Neural cell (in vitro differentiated cells): ENCODE measurements around the gene PLOD2. TPM values are rescaled to one million over a fixed set of nuclear protein-coding genes. Genes with fewer than 3 reads are reported as not detected.

ENCODE experiments used
- H2AFZ ChIP-seq: fragments of 200-600, 300-800 bp; sonication (generic), shearing (Covaris generic); 2 replicates; pipeline ENCODE4 v1.6.0; 2014; ENCODE audit warnings: low read depth, mild to moderate bottlenecking, antibody characterized with exemption, low read length, moderate library complexity
- H3F3A ChIP-seq: fragments of 200-600 bp; shearing (Covaris generic); 2 replicates; pipeline ENCODE4 v1.6.1; 2016; ENCODE audit warnings: mild to moderate bottlenecking, moderate library complexity, mixed read lengths, antibody characterized with exemption, low read length; ENCODE audit not compliant: insufficient read depth, poor library complexity, severe bottlenecking
- H3K27ac ChIP-seq: fragments of 200-600, 300-800 bp; sonication (generic), shearing (Covaris generic); 2 replicates; pipeline ENCODE4 v1.5.1; 2014; ENCODE audit warnings: mild to moderate bottlenecking, low read length, moderate library complexity
- H3K27me3 ChIP-seq: fragments of 300-800, 200-600 bp; sonication (generic), shearing (Covaris generic); 2 replicates; pipeline ENCODE4 v1.6.0; 2014; ENCODE audit warnings: mild to moderate bottlenecking, low read depth, low read length, moderate library complexity; ENCODE audit not compliant: insufficient read depth
- H3K36me3 ChIP-seq: fragments of 300-800, 200-600 bp; sonication (generic), shearing (Covaris generic); 2 replicates; pipeline ENCODE4 v1.5.1; 2014; ENCODE audit warnings: mild to moderate bottlenecking, antibody characterized with exemption, low read length, moderate library complexity; ENCODE audit not compliant: insufficient read depth
- H3K4me2 ChIP-seq: fragments of 300-800, 200-600 bp; sonication (generic), shearing (Covaris generic); 2 replicates; pipeline ENCODE4 v1.6.0; 2014; ENCODE audit warnings: mild to moderate bottlenecking, low read length
- H3K4me3 ChIP-seq: fragments of 300-800, 200-600 bp; sonication (generic), shearing (Covaris generic); 2 replicates; pipeline ENCODE4 v1.5.1; 2014; ENCODE audit warnings: mild to moderate bottlenecking, low read length, moderate library complexity
- H3K79me2 ChIP-seq: fragments of 200-600 bp; shearing (Covaris generic); replicated peaks from 2 replicates; pipeline ENCODE4 v1.6.0; 2014; ENCODE audit warnings: mild to moderate bottlenecking, low read length, moderate library complexity; ENCODE audit not compliant: insufficient read depth
- H3K9ac ChIP-seq: fragments of 300-800, 200-600 bp; sonication (generic), shearing (Covaris generic); 2 replicates; pipeline ENCODE4 v1.6.1; 2016; ENCODE audit warnings: mild to moderate bottlenecking, low read length, mixed read lengths
- H3K9me2 ChIP-seq: fragments of 200-600 bp; shearing (Covaris generic); 2 replicates; pipeline ENCODE4 v1.6.1; 2016; ENCODE audit warnings: mild to moderate bottlenecking, low read length, mixed read lengths; ENCODE audit not compliant: insufficient read depth
- H3K9me3 ChIP-seq: fragments of 200-600, 300-800 bp; sonication (generic), shearing (Covaris generic); 2 replicates; pipeline ENCODE4 v1.6.1; 2016; ENCODE audit warnings: mild to moderate bottlenecking, mixed run types, low read length, moderate library complexity, mixed read lengths
- H4K20me1 ChIP-seq: fragments of 200-600 bp; shearing (Covaris generic); 2 replicates; pipeline ENCODE4 v1.6.1; 2016; ENCODE audit warnings: mild to moderate bottlenecking, mixed run types; ENCODE audit not compliant: insufficient read depth
- EP300 ChIP-seq: fragments of 450-650 bp; conservative IDR thresholded peaks from 2 replicates; pipeline ENCODE4 v1.6.1; 2014; ENCODE audit warnings: antibody characterized with exemption, mild to moderate bottlenecking, moderate library complexity; ENCODE audit not compliant: poor library complexity, severe bottlenecking
- EZH2 ChIP-seq: fragments of 200-600, 300-800 bp; shearing (Covaris generic), sonication (generic); IDR thresholded peaks from 2 replicates; pipeline ENCODE4 v1.6.1; 2014; ENCODE audit warnings: antibody characterized with exemption, low read length, borderline replicate concordance, mild to moderate bottlenecking; ENCODE audit not compliant: insufficient read depth, poor library complexity, severe bottlenecking
- MXI1 ChIP-seq: fragments of 450-650 bp; conservative IDR thresholded peaks from 2 replicates; pipeline ENCODE4 v1.6.1; 2014; ENCODE audit warnings: antibody characterized with exemption, mild to moderate bottlenecking; ENCODE audit not compliant: poor library complexity, severe bottlenecking
- POLR2AphosphoS5 ChIP-seq: IDR thresholded peaks from 2 replicates; pipeline ENCODE4 v1.6.1; 2012
- RAD21 ChIP-seq: fragments of 450-650 bp; conservative IDR thresholded peaks from 2 replicates; pipeline ENCODE4 v1.6.1; 2014; ENCODE audit warnings: antibody characterized with exemption, mild to moderate bottlenecking, moderate library complexity
- SMC3 ChIP-seq: fragments of 450-650 bp; conservative IDR thresholded peaks from 2 replicates; pipeline ENCODE4 v1.6.1; 2014; ENCODE audit warnings: antibody characterized with exemption, mild to moderate bottlenecking, moderate library complexity; ENCODE audit not compliant: poor library complexity
- TAF1 ChIP-seq: IDR thresholded peaks from 2 replicates; pipeline ENCODE4 v1.6.1; 2012; ENCODE audit warnings: low read depth
- polyA plus RNA-seq: library from polyadenylated mRNA; depleted of rRNA; stranded (reverse); fragments of >200 nt; gene quantifications from 2 replicates; pipeline ENCODE4 v1.2.3, GENCODE V29; 2014
- TF ChIP-seq, protein P1 (sequence below): fragments of 450-650 bp; IDR thresholded peaks from 2 replicates; pipeline ENCODE4 v1.5.1; 2014; ENCODE audit warnings: antibody characterized with exemption, mild to moderate bottlenecking, moderate library complexity; ENCODE audit not compliant: poor library complexity, severe bottlenecking
- TF ChIP-seq, protein P2 (sequence below): IDR thresholded peaks from 2 replicates; pipeline ENCODE4 v1.6.1; 2012; ENCODE audit warnings: borderline replicate concordance

Gene PLOD2
- polyA plus RNA-seq, 1 donor from 2014 or later, result 5.6 TPM

DNA sequence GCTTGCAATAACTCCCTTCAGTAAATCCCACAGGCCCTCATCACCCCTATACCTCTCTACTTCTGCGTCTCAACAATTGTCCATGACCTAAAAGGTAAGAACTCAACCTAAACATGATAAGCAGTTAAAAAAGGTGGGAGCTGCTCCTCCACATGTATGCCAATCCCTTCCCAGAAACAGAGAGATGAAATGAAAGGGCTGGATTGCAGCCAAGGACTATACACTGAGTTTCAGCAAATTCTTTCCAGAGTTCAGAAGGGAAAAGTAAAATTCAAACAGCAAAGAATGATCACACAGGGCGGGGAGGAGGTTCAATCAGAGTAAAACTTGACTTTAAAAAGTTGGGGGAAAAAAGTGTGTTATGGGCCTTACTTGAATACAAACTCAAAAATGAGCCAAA is 27.5 kb downstream of the PLOD2 start:
- Histone ChIP-seq H3F3A (no peaks in the 10 kb centered on the region), H3K36me3 (no peaks in the 10 kb centered on the region), H3K4me2 (no peak overlapping the region), H3K9me3 (no peaks in the 10 kb centered on the region), H3K4me3 (no peak overlapping the region), H3K79me2 (no peaks in the 10 kb centered on the region), H3K27ac (no peak overlapping the region), H3K9me2 (no peaks in the 10 kb centered on the region), H3K9ac (no peak overlapping the region), H4K20me1 (no peaks in the 10 kb centered on the region), H3K27me3 (no peaks in the 10 kb centered on the region), H2AFZ (no peak overlapping the region)
- TF ChIP-seq, protein P1, sequence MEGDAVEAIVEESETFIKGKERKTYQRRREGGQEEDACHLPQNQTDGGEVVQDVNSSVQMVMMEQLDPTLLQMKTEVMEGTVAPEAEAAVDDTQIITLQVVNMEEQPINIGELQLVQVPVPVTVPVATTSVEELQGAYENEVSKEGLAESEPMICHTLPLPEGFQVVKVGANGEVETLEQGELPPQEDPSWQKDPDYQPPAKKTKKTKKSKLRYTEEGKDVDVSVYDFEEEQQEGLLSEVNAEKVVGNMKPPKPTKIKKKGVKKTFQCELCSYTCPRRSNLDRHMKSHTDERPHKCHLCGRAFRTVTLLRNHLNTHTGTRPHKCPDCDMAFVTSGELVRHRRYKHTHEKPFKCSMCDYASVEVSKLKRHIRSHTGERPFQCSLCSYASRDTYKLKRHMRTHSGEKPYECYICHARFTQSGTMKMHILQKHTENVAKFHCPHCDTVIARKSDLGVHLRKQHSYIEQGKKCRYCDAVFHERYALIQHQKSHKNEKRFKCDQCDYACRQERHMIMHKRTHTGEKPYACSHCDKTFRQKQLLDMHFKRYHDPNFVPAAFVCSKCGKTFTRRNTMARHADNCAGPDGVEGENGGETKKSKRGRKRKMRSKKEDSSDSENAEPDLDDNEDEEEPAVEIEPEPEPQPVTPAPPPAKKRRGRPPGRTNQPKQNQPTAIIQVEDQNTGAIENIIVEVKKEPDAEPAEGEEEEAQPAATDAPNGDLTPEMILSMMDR, result no peak
- TF ChIP-seq RAD21, result no peak
- TF ChIP-seq TAF1, result no peak
- TF ChIP-seq SMC3, result no peak
- TF ChIP-seq EP300, result no peak
- TF ChIP-seq MXI1, result no peak
- no peak for TF ChIP-seq EZH2
- no peak for TF ChIP-seq POLR2AphosphoS5

DNA sequence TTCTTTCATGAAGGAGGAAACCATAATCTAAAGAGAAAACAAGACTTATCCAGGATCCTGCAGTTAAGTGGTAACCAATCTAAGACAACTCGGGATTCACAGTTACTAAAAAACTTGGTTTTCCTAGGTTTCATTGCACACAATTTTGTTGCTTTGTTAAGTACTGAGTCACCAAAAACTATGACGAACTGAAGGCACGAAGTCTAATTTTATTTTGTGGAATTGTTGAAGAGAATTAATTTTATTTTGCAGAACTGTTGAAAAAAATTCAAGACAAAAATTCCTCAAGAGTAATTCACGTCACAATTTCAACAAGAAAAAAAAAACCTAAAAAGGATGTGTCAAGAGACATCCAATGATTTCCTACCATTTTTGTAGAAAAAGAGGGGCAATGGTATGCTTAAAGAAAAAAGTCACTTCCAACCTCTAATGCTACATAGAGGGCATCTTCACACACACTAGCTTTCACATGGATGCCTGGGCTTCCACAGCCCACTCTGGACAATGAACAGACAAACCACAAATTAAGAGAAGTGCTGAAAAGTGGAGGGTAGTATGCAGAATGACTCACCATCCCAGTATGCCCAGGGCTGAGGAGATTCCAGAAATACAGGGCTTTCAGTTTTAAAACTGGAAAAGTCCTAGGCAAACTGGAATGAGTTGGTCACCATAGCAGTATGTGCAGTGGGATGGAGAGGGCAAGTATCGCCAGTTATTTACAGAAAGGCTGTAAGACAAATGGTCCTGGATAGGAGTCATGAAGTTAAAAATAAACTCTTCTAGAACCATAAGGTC is 29.2 kb downstream of the PLOD2 start:
- Histone ChIP-seq H3K36me3 (no peaks in the 10 kb centered on the region), H3K4me2 (no peak overlapping the region), H3K79me2 (no peaks in the 10 kb centered on the region), H2AFZ (no peak overlapping the region), H3K27me3 (no peaks in the 10 kb centered on the region), H4K20me1 (no peaks in the 10 kb centered on the region), H3K4me3 (no peak overlapping the region), H3F3A (no peaks in the 10 kb centered on the region), H3K9me2 (no peaks in the 10 kb centered on the region), H3K27ac (no peak overlapping the region), H3K9ac (no peak overlapping the region), H3K9me3 (no peaks in the 10 kb centered on the region)
- TF ChIP-seq TAF1, result no peak
- TF ChIP-seq EZH2, result no peak
- TF ChIP-seq RAD21, result no peak
- no peak for TF ChIP-seq EP300
- TF ChIP-seq, protein P1, result no peak
- no peak for TF ChIP-seq POLR2AphosphoS5
- TF ChIP-seq SMC3, result no peak
- TF ChIP-seq, protein P2, sequence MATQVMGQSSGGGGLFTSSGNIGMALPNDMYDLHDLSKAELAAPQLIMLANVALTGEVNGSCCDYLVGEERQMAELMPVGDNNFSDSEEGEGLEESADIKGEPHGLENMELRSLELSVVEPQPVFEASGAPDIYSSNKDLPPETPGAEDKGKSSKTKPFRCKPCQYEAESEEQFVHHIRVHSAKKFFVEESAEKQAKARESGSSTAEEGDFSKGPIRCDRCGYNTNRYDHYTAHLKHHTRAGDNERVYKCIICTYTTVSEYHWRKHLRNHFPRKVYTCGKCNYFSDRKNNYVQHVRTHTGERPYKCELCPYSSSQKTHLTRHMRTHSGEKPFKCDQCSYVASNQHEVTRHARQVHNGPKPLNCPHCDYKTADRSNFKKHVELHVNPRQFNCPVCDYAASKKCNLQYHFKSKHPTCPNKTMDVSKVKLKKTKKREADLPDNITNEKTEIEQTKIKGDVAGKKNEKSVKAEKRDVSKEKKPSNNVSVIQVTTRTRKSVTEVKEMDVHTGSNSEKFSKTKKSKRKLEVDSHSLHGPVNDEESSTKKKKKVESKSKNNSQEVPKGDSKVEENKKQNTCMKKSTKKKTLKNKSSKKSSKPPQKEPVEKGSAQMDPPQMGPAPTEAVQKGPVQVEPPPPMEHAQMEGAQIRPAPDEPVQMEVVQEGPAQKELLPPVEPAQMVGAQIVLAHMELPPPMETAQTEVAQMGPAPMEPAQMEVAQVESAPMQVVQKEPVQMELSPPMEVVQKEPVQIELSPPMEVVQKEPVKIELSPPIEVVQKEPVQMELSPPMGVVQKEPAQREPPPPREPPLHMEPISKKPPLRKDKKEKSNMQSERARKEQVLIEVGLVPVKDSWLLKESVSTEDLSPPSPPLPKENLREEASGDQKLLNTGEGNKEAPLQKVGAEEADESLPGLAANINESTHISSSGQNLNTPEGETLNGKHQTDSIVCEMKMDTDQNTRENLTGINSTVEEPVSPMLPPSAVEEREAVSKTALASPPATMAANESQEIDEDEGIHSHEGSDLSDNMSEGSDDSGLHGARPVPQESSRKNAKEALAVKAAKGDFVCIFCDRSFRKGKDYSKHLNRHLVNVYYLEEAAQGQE, result no peak
- no peak for TF ChIP-seq MXI1
